ENCODE measurements around the gene SLC17A2.

- no peak for TF ChIP-seq CTCF (IDR thresholded peaks at IDR 0.05)
- no peak for TF ChIP-seq ZFX (IDR thresholded peaks at IDR 0.05; ENCODE audit: borderline replicate concordance)
These were observed 44.4 kb downstream of the SLC17A2 start for GRCh38 chr6:25886066-25886465.
